B cell (primary cell): ENCODE measurements around the gene HERC5. TPM values are rescaled to one million over a fixed set of nuclear protein-coding genes. Genes with fewer than 3 reads are reported as not detected.

ENCODE experiments used
- ATAC-seq: fragments of 200-7000 bp; cut with Tn5 transposase; one replicate; pipeline ENCODE4 v1.10.0; 2021; ENCODE audit warnings: low read depth, mild to moderate bottlenecking, moderate number of reproducible peaks, moderate library complexity
- CTCF ChIA-PET: fragments of 350-600 bp; sonication (Branson Sonifier 250); formaldehyde crosslinking; loops from one replicate; lab custom pipeline; 2021; ENCODE audit warnings: antibody characterized with exemption, inconsistent platforms; lab: Charles Lee
- POLR2A ChIA-PET: fragments of 350-600 bp; sonication (Branson Sonifier 250); formaldehyde crosslinking; loops from one replicate; lab custom pipeline; 2021; ENCODE audit warnings: antibody characterized with exemption; lab: Charles Lee
- DNase-seq: peaks from one replicate; pipeline ENCODE4 v3.0.0; 2013
- H2AFZ ChIP-seq: 2 replicates; pipeline ENCODE4 v1.6.1; 2012; ENCODE audit warnings: mild to moderate bottlenecking, low read depth, low read length; ENCODE audit not compliant: insufficient read depth, poor library complexity, severe bottlenecking
- H3K27ac ChIP-seq, 2 donors: 1 replicate in 1 of 2; 2 replicates in 1 of 2; pipeline ENCODE4 v1.5.1; 2012 to 2013; ENCODE audit warnings: low read length in 2 of 2, mild to moderate bottlenecking in 2 of 2, moderate library complexity in 1 of 2
- H3K27me3 ChIP-seq, 4 experiments: fragments of 200-600 bp in 1 of 4; sonication (generic) in 1 of 4; replicated peaks in 1 of 4; 1 replicate in 2 of 4; 2 replicates in 2 of 4; pipeline versions ENCODE4 v1.6.1 to v1.7.0; 2013 to 2016; ENCODE audit warnings: low read length in 3 of 4, mild to moderate bottlenecking in 2 of 4, mixed read lengths in 1 of 4, moderate library complexity in 1 of 4; ENCODE audit not compliant: insufficient read depth in 4 of 4, control insufficient read depth in 3 of 4; ENCODE audit errors: control extremely low read depth in 1 of 4
- H3K36me3 ChIP-seq, 2 experiments: replicated peaks in 1 of 2; 1 replicate in 1 of 2; 2 replicates in 1 of 2; pipeline versions ENCODE4 v1.6.1 to v1.7.1; 2013; ENCODE audit warnings: low read length in 1 of 2; ENCODE audit not compliant: insufficient read depth in 2 of 2, control insufficient read depth in 1 of 2; ENCODE audit errors: control extremely low read depth in 1 of 2, extremely low read depth in 1 of 2
- H3K4me1 ChIP-seq, 2 donors: fragments of 200-600 bp in 1 of 2; sonication (generic) in 1 of 2; 1 replicate in 1 of 2; 2 replicates in 1 of 2; pipeline versions ENCODE4 v1.5.1 to v1.6.1; 2013 to 2017; ENCODE audit warnings: low read length in 2 of 2; ENCODE audit not compliant: control insufficient read depth in 2 of 2, insufficient read depth in 2 of 2
- H3K4me2 ChIP-seq: replicated peaks from 2 replicates; pipeline ENCODE3; 2012; ENCODE audit warnings: mild to moderate bottlenecking, low read depth, low read length; ENCODE audit not compliant: poor library complexity, severe bottlenecking
- H3K4me3 ChIP-seq, 5 experiments: fragments of 200-600 bp in 1 of 5; sonication (generic) in 1 of 5; 1 replicate in 3 of 5; 2 replicates in 2 of 5; pipeline versions ENCODE4 v1.5.1 to v1.7.0; 2011 to 2016; ENCODE audit warnings: low read length in 4 of 5, mild to moderate bottlenecking in 4 of 5, low read depth in 2 of 5, control low read depth in 1 of 5, moderate library complexity in 1 of 5; ENCODE audit not compliant: insufficient read depth in 1 of 5; ENCODE audit errors: control extremely low read depth in 1 of 5, extremely low read depth in 1 of 5
- H3K79me2 ChIP-seq: fragments of 200-600 bp; sonication (generic); one replicate; pipeline ENCODE4 v1.6.0; 2016; ENCODE audit warnings: low read length; ENCODE audit not compliant: control insufficient read depth, insufficient read depth
- H3K9ac ChIP-seq: fragments of 200-600 bp; sonication (generic); 2 replicates; pipeline ENCODE4 v1.6.1; 2017; ENCODE audit warnings: mild to moderate bottlenecking, low read length, moderate library complexity
- H3K9me3 ChIP-seq, 3 donors: one replicate each; pipeline versions ENCODE4 v1.6.1 to v1.7.1; 2013; ENCODE audit warnings: low read length in 2 of 3; ENCODE audit not compliant: control insufficient read depth in 2 of 3, insufficient read depth in 1 of 3; ENCODE audit errors: control extremely low read depth in 1 of 3
- H4K20me1 ChIP-seq: 2 replicates; pipeline ENCODE4 v1.6.0; 2012; ENCODE audit warnings: mild to moderate bottlenecking, low read length; ENCODE audit not compliant: insufficient read depth, control insufficient read depth, poor library complexity, severe bottlenecking
- H3K27ac Mint-ChIP-seq: one replicate; pipeline ENCODE4 v1.8.0; 2021; ENCODE audit warnings: mixed read lengths
- H3K27me3 Mint-ChIP-seq: one replicate; pipeline ENCODE4 v1.8.0; 2021; ENCODE audit warnings: mixed read lengths
- H3K4me1 Mint-ChIP-seq: one replicate; pipeline ENCODE4 v1.8.0; 2021; ENCODE audit warnings: mixed read lengths
- H3K4me3 Mint-ChIP-seq: one replicate; pipeline ENCODE4 v1.8.0; 2021; ENCODE audit warnings: mixed read lengths
- H3K9me3 Mint-ChIP-seq: one replicate; pipeline ENCODE4 v1.8.0; 2022; ENCODE audit warnings: mixed read lengths; ENCODE audit not compliant: insufficient read depth
- CTCF ChIP-seq: fragments of 200-600 bp; IDR thresholded peaks from one replicate; pipeline ENCODE4 v1.8.0; 2022; ENCODE audit warnings: antibody characterized with exemption, mild to moderate bottlenecking
- EZH2 ChIP-seq: IDR thresholded peaks from 2 replicates; pipeline ENCODE4 v1.6.1; 2012; ENCODE audit warnings: borderline replicate concordance, low read depth, mild to moderate bottlenecking, moderate library complexity, low read length; ENCODE audit not compliant: insufficient read depth, poor library complexity, severe bottlenecking
- WGBS: methylation state at CpG from one replicate; pipeline ENCODE4 v1.1.5; 2013; ENCODE audit warnings: missing lambda C conversion rate; ENCODE audit not compliant: insufficient coverage; 5-methylcytosine and 5-hydroxymethylcytosine counted together
- intact Hi-C: fragments of 100-400 bp; cut with micrococcal nuclease; formaldehyde crosslinking; loops from one replicate; pipeline ENCODE4 v1.10.0; 2022
- polyA plus RNA-seq: library from polyadenylated mRNA; depleted of rRNA; stranded (reverse); fragments of >200 nt; gene quantifications from 2 replicates; pipeline ENCODE4 v1.2.3, GENCODE V29; 2012
- total RNA-seq, 2 donors: library from RNA; stranded (reverse); fragments of 120-200 nt in 1 of 2; gene quantifications; 1 replicate in 1 of 2; 2 replicates in 1 of 2; pipeline versions ENCODE4 v1.2.3 to v1.2.4, GENCODE V29; 2013 to 2022

Gene HERC5
- total and polyA plus RNA-seq, 2 donors (not counting 1 experiment from before 2014, with no cell fraction given) = 1.9 to 10.6 TPM

GRCh38 chr4:88549815-88550214 is 92.9 kb downstream of the HERC5 start:
- TF ChIP-seq CTCF (no peak), EZH2 (no peak)
- Mint-ChIP-seq H3K4me1 (no peaks in the 10 kb centered on the region), H3K4me3 (no peak overlapping the region), H3K9me3 (no peaks in the 10 kb centered on the region), H3K27ac (no peak overlapping the region), H3K27me3 (peaks cover 3% of the 10 kb centered on the region)
- no peaks in the 10 kb centered on the region for H3K79me2 ChIP-seq
- H3K36me3 ChIP-seq = no peaks in the 10 kb centered on the region
- DNase-seq = no peak
- no peak overlapping the region for H2AFZ ChIP-seq
- H3K4me2 ChIP-seq = no peak overlapping the region
- no peaks in the 10 kb centered on the region for H3K4me1 ChIP-seq
- no peaks in the 10 kb centered on the region for H4K20me1 ChIP-seq
- CTCF ChIA-PET = no interaction called here
- H3K9ac ChIP-seq = no peak overlapping the region
- no peak for ATAC-seq
- H3K4me3 ChIP-seq = no peak overlapping the region
- intact Hi-C loops = no loop called here
- WGBS = 100% methylated on average over 2 of the region's 7 CpGs
- POLR2A ChIA-PET = no interaction called here
- H3K9me3 ChIP-seq = no peaks in the 10 kb centered on the region
- no peaks in the 10 kb centered on the region for H3K27me3 ChIP-seq
- no peak overlapping the region for H3K27ac ChIP-seq

Other genes with a start within 250 kb of the HERC5 start
- gene PPM1K, start 172.6 kb upstream of the HERC5 start, total RNA-seq = 145 and 146 TPM in 2 replicates
- 80.2 and 89.9 TPM in 2 replicates for gene PPM1K, start 172.6 kb upstream of the HERC5 start, polyA plus RNA-seq
- gene HERC6, start 78.3 kb upstream of the HERC5 start, total RNA-seq = 10.9 and 11.3 TPM in 2 replicates
- gene HERC6, start 78.3 kb upstream of the HERC5 start, polyA plus RNA-seq = 5.1 and 5.4 TPM in 2 replicates
- 38.1 and 40.5 TPM in 2 replicates for gene PYURF, start 66.7 kb downstream of the HERC5 start, total RNA-seq
- gene PYURF, start 66.7 kb downstream of the HERC5 start, polyA plus RNA-seq = 14.9 and 15.1 TPM in 2 replicates
- gene HERC3, start 135.4 kb downstream of the HERC5 start, total RNA-seq = 75.5 and 78.1 TPM in 2 replicates
- 24.0 and 38.4 TPM in 2 replicates for gene HERC3, start 135.4 kb downstream of the HERC5 start, polyA plus RNA-seq
- gene NAP1L5, start 240.7 kb downstream of the HERC5 start, total RNA-seq = 1.2 and 1.7 TPM in 2 replicates
- gene NAP1L5, start 240.7 kb downstream of the HERC5 start, polyA plus RNA-seq = 1.5 and 2.9 TPM in 2 replicates